Myocyte (in vitro differentiated cells): ENCODE measurements around the gene TET1. TPM values are rescaled to one million over a fixed set of nuclear protein-coding genes. Genes with fewer than 3 reads are reported as not detected.
A peak's percentile ranks its signal among the peaks of the same experiment; 100 is the strongest.
"Not testable (repeated sequence)": the region's sequence is repeated elsewhere in the genome, so short reads cannot be mapped to it uniquely, and the experiment has no call there.

ENCODE experiments used
- DNase-seq: peaks from one replicate; pipeline ENCODE4 v3.0.0-alpha.2; 2012; ENCODE audit warnings: low read depth
- total RNA-seq: library from RNA; depleted of rRNA; stranded (reverse); fragments of >200 nt; gene quantifications from 2 replicates; pipeline ENCODE4 v1.2.3, GENCODE V29; 2014

Gene TET1
- total RNA-seq, 1 donor from 2014 or later, result 6.0 TPM

GRCh38 chr10:68606918-68607317, 46.8 kb downstream of the TET1 start:
- no peak for DNase-seq

GRCh38 chr10:68610023-68610422, 49.9 kb downstream of the TET1 start:
- DNase-seq, result not testable (repeated sequence)

GRCh38 chr10:68611227-68611626, 51.1 kb downstream of the TET1 start:
- no peak for DNase-seq

- not testable (repeated sequence) for DNase-seq
Observed at GRCh38 chr10:68613974-68614373, 53.8 kb downstream of the TET1 start.

- not testable (repeated sequence) for DNase-seq
Observed at GRCh38 chr10:68617691-68618090, 57.6 kb downstream of the TET1 start.

GRCh38 chr10:68618234-68618633, 58.1 kb downstream of the TET1 start:
- no peak for DNase-seq

- DNase-seq, result no peak
Observed at GRCh38 chr10:68619595-68619994, 59.5 kb downstream of the TET1 start.

GRCh38 chr10:68625316-68625921, 65.3 kb downstream of the TET1 start:
- DNase-seq, result no peak

GRCh38 chr10:68628576-68629127, 68.5 kb downstream of the TET1 start:
- DNase-seq, result peak; percentile 80

GRCh38 chr10:68632271-68632560, 72.1 kb downstream of the TET1 start:
- DNase-seq, result not testable (repeated sequence)

- DNase-seq, result no peak
Observed at GRCh38 chr10:68633281-68633680, 73.1 kb downstream of the TET1 start.

- no peak for DNase-seq
Observed at GRCh38 chr10:68633816-68634466, 73.8 kb downstream of the TET1 start.

- no peak for DNase-seq
Observed at GRCh38 chr10:68636335-68636734, 76.2 kb downstream of the TET1 start.

- not testable (repeated sequence) for DNase-seq
Observed at GRCh38 chr10:68643550-68643949, 83.4 kb downstream of the TET1 start.

- peak; percentile 10 for DNase-seq
Observed at GRCh38 chr10:68647672-68648341, 87.7 kb downstream of the TET1 start.

GRCh38 chr10:68655620-68656126, 95.5 kb downstream of the TET1 start:
- no peak for DNase-seq

GRCh38 chr10:68665841-68666240, 105.7 kb downstream of the TET1 start:
- DNase-seq, result peak; percentile 11

- peak; percentile 58 for DNase-seq
Observed at GRCh38 chr10:68666280-68666760, 106.2 kb downstream of the TET1 start.

- DNase-seq, result no peak
Observed at GRCh38 chr10:68668231-68668630, 108.1 kb downstream of the TET1 start.

- no peak for DNase-seq
Observed at GRCh38 chr10:68668972-68669371, 108.8 kb downstream of the TET1 start.

GRCh38 chr10:68684413-68684812, 124.3 kb downstream of the TET1 start:
- DNase-seq, result no peak

GRCh38 chr10:68696018-68696417, 135.9 kb downstream of the TET1 start:
- DNase-seq, result peak; percentile 25
